IPS-18c (cell line): Measurements from ENCODE around the gene SHISA6.

ENCODE experiments used
- H3K4me3 ChIP-seq: 2 replicates; pipeline ENCODE4 v1.7.0; 2013; ENCODE audit warnings: low read depth, mild to moderate bottlenecking, low read length, moderate library complexity; ENCODE audit not compliant: insufficient read depth
- H3K9me3 ChIP-seq: one replicate; pipeline ENCODE4 v1.6.1; 2013; ENCODE audit warnings: mild to moderate bottlenecking, low read length, moderate library complexity; ENCODE audit not compliant: control insufficient read depth, insufficient read depth

The SHISA6 gene

GRCh38 chr17:11250161-11250560 lies 9.1 kb downstream of the SHISA6 start:
- H3K9me3 ChIP-seq = no peaks in the 10 kb centered on the region

GRCh38 chr17:11251561-11252107 lies 10.6 kb downstream of the SHISA6 start:
- Histone ChIP-seq H3K9me3 (no peaks in the 10 kb centered on the region), H3K4me3 (no peak overlapping the region)

More at GRCh38 chr17:11250161-11250560, 9.1 kb downstream of the SHISA6 start:
- no peak overlapping the region for H3K4me3 ChIP-seq

GRCh38 chr17:11252146-11252545 lies 11.1 kb downstream of the SHISA6 start:
- H3K9me3 ChIP-seq = no peaks in the 10 kb centered on the region
- no peak overlapping the region for H3K4me3 ChIP-seq

GRCh38 chr17:11256877-11257276 lies 15.9 kb downstream of the SHISA6 start:
- no peak overlapping the region for H3K4me3 ChIP-seq
- H3K9me3 ChIP-seq = no peaks in the 10 kb centered on the region

- no peak overlapping the region for H3K4me3 ChIP-seq
- H3K9me3 ChIP-seq = no peaks in the 10 kb centered on the region
These were observed 23.3 kb downstream of the SHISA6 start for GRCh38 chr17:11264183-11264871.

GRCh38 chr17:11267999-11268575 lies 27.1 kb downstream of the SHISA6 start:
- peaks cover 4% of the 10 kb centered on the region for H3K9me3 ChIP-seq

GRCh38 chr17:11269210-11269609 lies 28.2 kb downstream of the SHISA6 start:
- peaks cover 6% of the 10 kb centered on the region for H3K9me3 ChIP-seq
- H3K4me3 ChIP-seq = no peak overlapping the region

More at GRCh38 chr17:11267999-11268575, 27.1 kb downstream of the SHISA6 start:
- no peak overlapping the region for H3K4me3 ChIP-seq

GRCh38 chr17:11272191-11272590 lies 31.2 kb downstream of the SHISA6 start:
- Histone ChIP-seq H3K9me3 (peaks cover 8% of the 10 kb centered on the region), H3K4me3 (no peak overlapping the region)

GRCh38 chr17:11273596-11273995 lies 32.6 kb downstream of the SHISA6 start:
- Histone ChIP-seq H3K9me3 (peaks cover 8% of the 10 kb centered on the region), H3K4me3 (no peak overlapping the region)

GRCh38 chr17:11274106-11274505 lies 33.1 kb downstream of the SHISA6 start:
- no peak overlapping the region for H3K4me3 ChIP-seq
- peaks cover 8% of the 10 kb centered on the region for H3K9me3 ChIP-seq

- H3K4me3 ChIP-seq = no peak overlapping the region
- H3K9me3 ChIP-seq = peaks cover 12% of the 10 kb centered on the region
These were observed 35.5 kb downstream of the SHISA6 start for GRCh38 chr17:11276486-11276885.

GRCh38 chr17:11278186-11278991 lies 37.4 kb downstream of the SHISA6 start:
- Histone ChIP-seq H3K4me3 (no peak overlapping the region), H3K9me3 (peaks cover 7% of the 10 kb centered on the region)

GRCh38 chr17:11278992-11279270 lies 37.9 kb downstream of the SHISA6 start:
- H3K4me3 ChIP-seq = no peak overlapping the region
- H3K9me3 ChIP-seq = peaks cover 6% of the 10 kb centered on the region

- Histone ChIP-seq H3K4me3 (no peak overlapping the region), H3K9me3 (peaks cover 6% of the 10 kb centered on the region)
These were observed 38.8 kb downstream of the SHISA6 start for GRCh38 chr17:11279776-11280344.

GRCh38 chr17:11282586-11282985 lies 41.6 kb downstream of the SHISA6 start:
- H3K4me3 ChIP-seq = no peak overlapping the region
- H3K9me3 ChIP-seq = peaks cover 4% of the 10 kb centered on the region

- Histone ChIP-seq H3K4me3 (no peak overlapping the region), H3K9me3 (peaks cover 4% of the 10 kb centered on the region)
These were observed 43.8 kb downstream of the SHISA6 start for GRCh38 chr17:11284811-11285210.

GRCh38 chr17:11285946-11286345 lies 44.9 kb downstream of the SHISA6 start:
- no peaks in the 10 kb centered on the region for H3K9me3 ChIP-seq
- H3K4me3 ChIP-seq = no peak overlapping the region

GRCh38 chr17:11287791-11288190 lies 46.8 kb downstream of the SHISA6 start:
- no peaks in the 10 kb centered on the region for H3K9me3 ChIP-seq
- H3K4me3 ChIP-seq = no peak overlapping the region
